ENCODE measurements around the gene COL3A1. TPM values are rescaled to one million over a fixed set of nuclear protein-coding genes. Genes with fewer than 3 reads are reported as not detected.

The COL3A1 gene
- total RNA-seq, 1 donor from 2014 or later, result 13.4 TPM

DNA sequence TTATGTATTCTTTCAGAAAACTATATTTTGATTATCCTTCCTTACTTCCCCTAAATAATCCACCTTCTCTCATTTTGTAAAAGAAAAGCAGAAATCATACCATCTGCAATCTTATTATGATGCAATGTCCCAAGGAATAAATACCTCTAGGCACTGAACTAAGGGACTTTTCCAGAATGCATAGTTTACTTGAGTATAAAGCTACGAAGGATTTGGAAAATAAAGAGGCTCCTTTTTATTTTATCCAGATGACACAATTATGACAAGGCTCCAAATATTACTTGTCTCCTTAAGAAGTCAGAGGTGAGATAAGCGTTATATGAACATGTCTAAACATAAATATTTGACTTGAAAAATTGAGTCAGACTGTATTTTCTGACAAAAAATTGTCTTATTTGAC, 72.1 kb downstream of the COL3A1 start:
- H3K4me3 ChIP-seq (ENCODE audit: low read depth, low read length), result no peak overlapping the region
- TF ChIP-seq, protein P1, sequence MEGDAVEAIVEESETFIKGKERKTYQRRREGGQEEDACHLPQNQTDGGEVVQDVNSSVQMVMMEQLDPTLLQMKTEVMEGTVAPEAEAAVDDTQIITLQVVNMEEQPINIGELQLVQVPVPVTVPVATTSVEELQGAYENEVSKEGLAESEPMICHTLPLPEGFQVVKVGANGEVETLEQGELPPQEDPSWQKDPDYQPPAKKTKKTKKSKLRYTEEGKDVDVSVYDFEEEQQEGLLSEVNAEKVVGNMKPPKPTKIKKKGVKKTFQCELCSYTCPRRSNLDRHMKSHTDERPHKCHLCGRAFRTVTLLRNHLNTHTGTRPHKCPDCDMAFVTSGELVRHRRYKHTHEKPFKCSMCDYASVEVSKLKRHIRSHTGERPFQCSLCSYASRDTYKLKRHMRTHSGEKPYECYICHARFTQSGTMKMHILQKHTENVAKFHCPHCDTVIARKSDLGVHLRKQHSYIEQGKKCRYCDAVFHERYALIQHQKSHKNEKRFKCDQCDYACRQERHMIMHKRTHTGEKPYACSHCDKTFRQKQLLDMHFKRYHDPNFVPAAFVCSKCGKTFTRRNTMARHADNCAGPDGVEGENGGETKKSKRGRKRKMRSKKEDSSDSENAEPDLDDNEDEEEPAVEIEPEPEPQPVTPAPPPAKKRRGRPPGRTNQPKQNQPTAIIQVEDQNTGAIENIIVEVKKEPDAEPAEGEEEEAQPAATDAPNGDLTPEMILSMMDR (IDR thresholded peaks at IDR 0.05; ENCODE audit: insufficient read depth, low read length, poor library complexity, severe bottlenecking), result no peak
- peaks cover 1% of the 10 kb centered on the region for H3K36me3 ChIP-seq (ENCODE audit: control insufficient read depth, insufficient read depth, low read length)
- H3K27me3 ChIP-seq (ENCODE audit: control insufficient read depth, insufficient read depth, low read length), result no peaks in the 10 kb centered on the region
- no peak for DNase-seq (ENCODE audit: low read depth)

DNA sequence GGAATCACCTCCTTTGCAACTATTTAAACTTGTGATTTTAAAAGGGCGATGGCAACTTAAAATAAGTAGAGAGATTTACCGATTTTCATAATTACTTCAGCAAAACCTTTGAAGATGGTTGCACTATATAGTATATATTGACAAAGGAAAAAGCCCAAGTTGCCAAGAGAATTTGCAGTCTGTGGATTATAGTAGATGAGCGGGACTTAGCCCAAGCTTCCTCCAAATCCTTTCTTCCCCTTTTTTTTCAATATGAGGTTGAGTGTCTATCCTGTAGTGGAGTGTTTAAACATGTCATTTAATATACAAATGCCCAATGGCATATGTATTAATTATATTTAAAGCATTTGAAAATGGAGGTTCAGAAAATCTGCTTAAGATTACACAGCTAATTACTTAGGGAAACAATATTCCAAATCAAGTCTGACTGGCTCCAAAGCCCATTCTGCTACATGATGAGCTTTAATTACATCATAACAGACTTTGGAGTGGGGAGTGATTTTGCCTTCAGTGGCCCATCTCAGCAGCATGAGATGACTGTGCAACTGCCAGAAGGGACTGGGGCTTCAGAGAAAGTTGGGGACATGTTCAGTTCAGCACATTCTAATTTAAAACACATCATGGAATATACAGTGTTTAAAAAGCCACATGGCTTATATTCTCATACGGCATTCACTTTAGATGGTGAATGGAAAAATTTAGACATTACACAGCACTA, 73.2 kb downstream of the COL3A1 start:
- H3K4me3 ChIP-seq (ENCODE audit: low read depth, low read length), result no peak overlapping the region
- TF ChIP-seq, protein P1 (IDR thresholded peaks at IDR 0.05; ENCODE audit: insufficient read depth, low read length, poor library complexity, severe bottlenecking), result no peak
- no peak for DNase-seq (ENCODE audit: low read depth)
- no peaks in the 10 kb centered on the region for H3K27me3 ChIP-seq (ENCODE audit: control insufficient read depth, insufficient read depth, low read length)
- peaks cover 1% of the 10 kb centered on the region for H3K36me3 ChIP-seq (ENCODE audit: control insufficient read depth, insufficient read depth, low read length)

DNA sequence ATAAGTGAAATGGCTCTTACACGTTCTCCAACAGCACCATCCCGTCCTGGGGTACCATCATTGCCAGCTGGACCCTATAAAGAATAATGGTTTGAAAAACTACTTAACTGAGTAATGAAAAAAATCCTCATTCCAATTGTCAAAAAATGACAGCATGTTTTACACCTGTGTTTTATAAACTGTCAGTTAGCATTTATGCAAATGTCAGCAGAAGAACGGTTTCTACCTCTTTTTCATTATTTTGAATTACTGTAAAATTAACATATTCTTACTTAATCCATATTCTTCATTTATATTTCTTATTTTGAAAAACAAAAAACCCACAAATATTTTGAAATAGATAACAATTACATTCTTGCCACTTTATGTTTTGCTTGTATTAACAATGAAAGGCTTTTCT, 74.0 kb downstream of the COL3A1 start:
- H3K36me3 ChIP-seq (ENCODE audit: control insufficient read depth, insufficient read depth, low read length), result peaks cover 1% of the 10 kb centered on the region
- H3K27me3 ChIP-seq (ENCODE audit: control insufficient read depth, insufficient read depth, low read length), result no peaks in the 10 kb centered on the region
- no peak for DNase-seq (ENCODE audit: low read depth)
- TF ChIP-seq, protein P1 (IDR thresholded peaks at IDR 0.05; ENCODE audit: insufficient read depth, low read length, poor library complexity, severe bottlenecking), result no peak
- no peak overlapping the region for H3K4me3 ChIP-seq (ENCODE audit: low read depth, low read length)

DNA sequence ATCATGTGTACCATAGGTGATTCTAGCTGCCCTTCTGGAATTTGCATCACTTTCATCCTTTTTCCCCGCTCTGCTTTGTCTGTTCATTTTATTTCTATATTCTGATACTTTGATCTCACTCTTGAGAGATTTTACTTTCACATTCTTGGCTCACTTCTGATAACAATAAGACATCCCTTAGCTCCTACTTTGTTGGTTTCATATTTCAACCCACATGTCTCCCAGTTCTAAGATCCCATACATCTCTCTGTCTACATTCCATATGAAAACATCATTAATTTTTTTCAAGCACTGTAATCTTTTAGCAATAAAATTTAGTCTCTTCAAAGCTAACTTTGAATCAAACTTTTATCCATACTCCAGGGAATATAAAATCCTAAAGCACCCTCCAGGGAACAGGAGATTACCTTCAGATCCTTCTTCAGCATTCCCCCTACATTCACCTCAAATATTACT, 75.6 kb downstream of the COL3A1 start:
- DNase-seq (ENCODE audit: low read depth), result no peak
- H3K27me3 ChIP-seq (ENCODE audit: control insufficient read depth, insufficient read depth, low read length), result no peaks in the 10 kb centered on the region
- TF ChIP-seq, protein P1 (IDR thresholded peaks at IDR 0.05; ENCODE audit: insufficient read depth, low read length, poor library complexity, severe bottlenecking), result no peak
- H3K4me3 ChIP-seq (ENCODE audit: low read depth, low read length), result no peak overlapping the region
- H3K36me3 ChIP-seq (ENCODE audit: control insufficient read depth, insufficient read depth, low read length), result peaks cover 1% of the 10 kb centered on the region

DNA sequence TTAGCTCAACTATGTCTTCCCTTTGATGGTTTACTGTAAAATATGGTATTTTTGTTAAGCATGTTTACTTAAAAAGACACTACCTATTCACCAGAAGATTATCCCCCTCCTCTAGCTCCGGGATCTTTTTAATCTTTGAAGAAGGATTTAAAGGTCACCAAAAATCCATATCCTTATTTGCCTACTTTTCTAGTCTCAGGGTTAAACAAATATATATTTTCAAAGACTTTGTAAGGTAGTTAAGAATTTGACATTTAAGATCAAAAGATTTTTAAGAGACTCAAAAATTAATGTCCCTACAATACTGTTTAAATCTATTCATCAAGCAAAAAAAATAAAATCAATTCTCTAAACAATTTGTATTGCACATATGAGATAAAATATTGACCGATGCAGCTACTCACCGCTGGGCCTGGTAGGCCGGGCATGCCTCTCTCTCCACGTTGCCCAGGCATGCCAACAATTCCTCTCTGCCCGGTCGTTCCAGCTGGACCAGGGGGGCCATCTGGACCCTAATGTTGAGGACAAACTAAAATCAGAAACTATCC, 76.1 kb downstream of the COL3A1 start:
- Histone ChIP-seq H3K36me3 (ENCODE audit: control insufficient read depth, insufficient read depth, low read length) (peaks cover 1% of the 10 kb centered on the region), H3K27me3 (ENCODE audit: control insufficient read depth, insufficient read depth, low read length) (no peaks in the 10 kb centered on the region), H3K4me3 (ENCODE audit: low read depth, low read length) (no peak overlapping the region)
- DNase-seq (ENCODE audit: low read depth), result no peak
- TF ChIP-seq, protein P1 (IDR thresholded peaks at IDR 0.05; ENCODE audit: insufficient read depth, low read length, poor library complexity, severe bottlenecking), result no peak

All from kidney epithelial cell (primary cell).